Muscle layer of duodenum (tissue), 2 donors: Measurements from ENCODE around the gene EIF2AK3.
"Not testable (repeated sequence)": the region's sequence is repeated elsewhere in the genome, so short reads cannot be mapped to it uniquely, and the experiment has no call there.

Experiments
- H3K27ac ChIP-seq: one replicate; pipeline ENCODE4 v1.7.0; 2013; ENCODE audit warnings: mild to moderate bottlenecking, low read length
- H3K27me3 ChIP-seq: one replicate; pipeline ENCODE4 v1.7.0; 2013; ENCODE audit warnings: low read depth, mild to moderate bottlenecking, control low read depth, low read length
- H3K36me3 ChIP-seq, 2 donors: one replicate each; pipeline ENCODE4 v1.7.0; 2013; ENCODE audit warnings: low read length in 2 of 2, control low read depth in 1 of 2, mild to moderate bottlenecking in 1 of 2; ENCODE audit not compliant: insufficient read depth in 2 of 2, control insufficient read depth in 1 of 2
- H3K4me1 ChIP-seq, 2 donors: one replicate each; pipeline ENCODE4 v1.7.0; 2013; ENCODE audit warnings: low read length in 2 of 2, mild to moderate bottlenecking in 2 of 2, control low read depth in 1 of 2, moderate library complexity in 1 of 2; ENCODE audit not compliant: insufficient read depth in 2 of 2, control insufficient read depth in 1 of 2
- H3K4me3 ChIP-seq, 2 donors: one replicate each; pipeline ENCODE4 v1.7.0; 2013; ENCODE audit warnings: low read length in 2 of 2, low read depth in 1 of 2, mild to moderate bottlenecking in 1 of 2
- H3K9me3 ChIP-seq, 2 donors: one replicate each; pipeline ENCODE4 v1.7.0; 2013; ENCODE audit warnings: low read length in 2 of 2, control low read depth in 1 of 2, mild to moderate bottlenecking in 1 of 2; ENCODE audit not compliant: control insufficient read depth in 1 of 2
- donor health status: healthy.

The EIF2AK3 gene

GRCh38 chr2:88561646-88562388, 65.4 kb downstream of the EIF2AK3 start:
- H3K27ac ChIP-seq: no peak overlapping the region
- H3K9me3 ChIP-seq: no peaks in the 10 kb centered on the region
- H3K4me3 ChIP-seq: no peak overlapping the region
- no peaks in the 10 kb centered on the region for H3K27me3 ChIP-seq
- H3K36me3 ChIP-seq: peaks cover 25 to 34% of the 10 kb centered on the region in 2 donors
- H3K4me1 ChIP-seq: no peaks in the 10 kb centered on the region

- H3K4me1 ChIP-seq: no peaks in the 10 kb centered on the region
- H3K27me3 ChIP-seq: no peaks in the 10 kb centered on the region
- H3K9me3 ChIP-seq: no peaks in the 10 kb centered on the region
- peaks cover 31 to 40% of the 10 kb centered on the region in 2 donors for H3K36me3 ChIP-seq
- no peak overlapping the region for H3K27ac ChIP-seq
- H3K4me3 ChIP-seq: no peak overlapping the region
These were observed 66.5 kb downstream of the EIF2AK3 start for GRCh38 chr2:88560619-88561307.

GRCh38 chr2:88557290-88557689, 70.0 kb downstream of the EIF2AK3 start:
- Histone ChIP-seq H3K4me3 (no peak overlapping the region), H3K27ac (no peak overlapping the region), H3K4me1 (no peaks in the 10 kb centered on the region), H3K27me3 (no peaks in the 10 kb centered on the region), H3K9me3 (no peaks in the 10 kb centered on the region), H3K36me3 (peaks cover 33 to 53% of the 10 kb centered on the region in 2 donors)

GRCh38 chr2:88556026-88556425, 71.2 kb downstream of the EIF2AK3 start:
- H3K27me3 ChIP-seq: no peaks in the 10 kb centered on the region
- H3K27ac ChIP-seq: no peak overlapping the region
- no peak overlapping the region for H3K4me3 ChIP-seq
- peaks cover 30 to 47% of the 10 kb centered on the region in 2 donors for H3K36me3 ChIP-seq
- no peaks in the 10 kb centered on the region for H3K9me3 ChIP-seq
- H3K4me1 ChIP-seq: no peaks in the 10 kb centered on the region

GRCh38 chr2:88554189-88554588, 73.1 kb downstream of the EIF2AK3 start:
- Histone ChIP-seq H3K36me3 (peaks cover 27 to 30% of the 10 kb centered on the region in 2 donors), H3K27ac (no peak overlapping the region), H3K9me3 (no peaks in the 10 kb centered on the region), H3K27me3 (peaks cover 6% of the 10 kb centered on the region), H3K4me1 (peaks cover 0 to 4% of the 10 kb centered on the region in 2 donors), H3K4me3 (no peak overlapping the region)

GRCh38 chr2:88549616-88550292, 77.5 kb downstream of the EIF2AK3 start:
- Histone ChIP-seq H3K36me3 (peaks cover 4 to 6% of the 10 kb centered on the region in 2 donors), H3K27me3 (peaks cover 6% of the 10 kb centered on the region), H3K4me3 (no peak overlapping the region), H3K4me1 (peaks cover 0 to 4% of the 10 kb centered on the region in 2 donors), H3K27ac (no peak overlapping the region), H3K9me3 (no peaks in the 10 kb centered on the region)

- not testable (repeated sequence) for H3K27ac ChIP-seq, H3K4me3 ChIP-seq, H3K27me3 ChIP-seq, H3K9me3 ChIP-seq, H3K4me1 ChIP-seq, H3K36me3 ChIP-seq
These were observed 81.0 kb downstream of the EIF2AK3 start for GRCh38 chr2:88546291-88546690.

- Histone ChIP-seq H3K4me1 (peaks cover 0 to 4% of the 10 kb centered on the region in 2 donors), H3K9me3 (no peaks in the 10 kb centered on the region), H3K27me3 (peaks cover 6% of the 10 kb centered on the region)
These were observed 82.1 kb downstream of the EIF2AK3 start for GRCh38 chr2:88545118-88545517.

GRCh38 chr2:88543541-88544057, 83.7 kb downstream of the EIF2AK3 start:
- H3K27me3 ChIP-seq: no peaks in the 10 kb centered on the region
- no peak overlapping the region for H3K27ac ChIP-seq
- no peaks in the 10 kb centered on the region for H3K4me1 ChIP-seq
- no peak overlapping the region for H3K4me3 ChIP-seq
- no peaks in the 10 kb centered on the region for H3K9me3 ChIP-seq
- H3K36me3 ChIP-seq: no peaks in the 10 kb centered on the region

More at GRCh38 chr2:88545118-88545517, 82.1 kb downstream of the EIF2AK3 start:
- no peaks in the 10 kb centered on the region for H3K36me3 ChIP-seq
- H3K4me3 ChIP-seq: no peak overlapping the region
- H3K27ac ChIP-seq: no peak overlapping the region

- no peak overlapping the region for H3K27ac ChIP-seq
- no peaks in the 10 kb centered on the region for H3K27me3 ChIP-seq
- no peaks in the 10 kb centered on the region for H3K9me3 ChIP-seq
- no peak overlapping the region for H3K4me3 ChIP-seq
- H3K4me1 ChIP-seq: no peaks in the 10 kb centered on the region
- H3K36me3 ChIP-seq: no peaks in the 10 kb centered on the region
These were observed 84.6 kb downstream of the EIF2AK3 start for GRCh38 chr2:88542668-88543067.

- no peaks in the 10 kb centered on the region for H3K4me1 ChIP-seq
- no peaks in the 10 kb centered on the region for H3K9me3 ChIP-seq
- no peak overlapping the region for H3K27ac ChIP-seq
- H3K4me3 ChIP-seq: no peak overlapping the region
- H3K36me3 ChIP-seq: no peaks in the 10 kb centered on the region
- no peaks in the 10 kb centered on the region for H3K27me3 ChIP-seq
These were observed 86.9 kb downstream of the EIF2AK3 start for GRCh38 chr2:88540346-88540745.
